ENCODE data around the gene TBC1D7.

Gene TBC1D7

GRCh38 chr6:13268913-13269518, 59.3 kb downstream of the TBC1D7 start:
- DNase-seq (ENCODE audit: low read depth), result no peak

- DNase-seq (ENCODE audit: low read depth), result no peak
These were observed 61.1 kb downstream of the TBC1D7 start for GRCh38 chr6:13267142-13267651.

GRCh38 chr6:13263669-13264068, 64.7 kb downstream of the TBC1D7 start:
- DNase-seq (ENCODE audit: low read depth), result no peak

- no peak for DNase-seq (ENCODE audit: low read depth)
These were observed 65.8 kb downstream of the TBC1D7 start for GRCh38 chr6:13262302-13263230.

GRCh38 chr6:13261464-13261994, 66.8 kb downstream of the TBC1D7 start:
- no peak for DNase-seq (ENCODE audit: low read depth)

DNA sequence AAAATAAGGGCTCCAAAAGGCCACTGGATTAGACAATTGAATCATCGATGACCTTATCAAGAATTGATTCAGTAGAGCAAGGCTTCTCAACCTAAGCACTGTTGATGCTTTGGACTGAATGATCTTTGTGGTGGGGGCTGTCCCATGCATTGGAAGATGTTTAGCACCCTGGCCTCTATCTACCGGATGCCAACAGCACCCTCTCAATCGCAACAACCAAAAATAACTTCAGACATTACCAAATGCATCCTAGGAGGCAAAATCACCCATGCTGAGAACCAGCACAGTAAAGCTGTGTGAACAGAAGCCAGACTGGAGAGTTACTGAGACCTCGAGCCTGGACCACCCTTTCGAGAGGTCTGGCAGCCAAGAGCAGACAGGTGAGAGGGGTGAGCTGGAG, 67.5 kb downstream of the TBC1D7 start:
- DNase-seq (ENCODE audit: low read depth), result no peak

DNA sequence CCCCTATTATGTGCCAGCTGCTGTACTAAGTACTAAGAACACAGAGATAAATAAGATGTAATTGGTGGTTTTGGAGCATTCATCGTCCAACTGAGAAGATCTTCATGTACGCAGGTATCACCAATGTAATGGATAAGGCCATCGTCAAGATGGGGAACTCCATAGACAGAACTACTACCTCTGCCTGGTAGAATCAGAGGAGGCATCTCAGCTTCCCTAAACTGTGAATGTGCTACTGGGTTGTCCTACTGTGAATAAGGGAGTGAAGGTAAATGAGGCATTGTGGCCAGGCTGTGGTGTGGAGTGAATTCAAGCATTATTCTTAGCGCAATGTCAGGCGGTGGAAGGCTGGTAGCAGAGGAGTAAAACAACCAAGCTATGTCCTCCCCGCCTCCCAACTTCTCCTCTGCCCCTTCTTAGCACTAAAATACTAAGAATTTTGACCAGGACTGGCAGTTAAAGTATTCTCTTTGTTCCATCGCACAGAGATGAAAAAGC, 68.2 kb downstream of the TBC1D7 start:
- DNase-seq (ENCODE audit: low read depth), result no peak

DNA sequence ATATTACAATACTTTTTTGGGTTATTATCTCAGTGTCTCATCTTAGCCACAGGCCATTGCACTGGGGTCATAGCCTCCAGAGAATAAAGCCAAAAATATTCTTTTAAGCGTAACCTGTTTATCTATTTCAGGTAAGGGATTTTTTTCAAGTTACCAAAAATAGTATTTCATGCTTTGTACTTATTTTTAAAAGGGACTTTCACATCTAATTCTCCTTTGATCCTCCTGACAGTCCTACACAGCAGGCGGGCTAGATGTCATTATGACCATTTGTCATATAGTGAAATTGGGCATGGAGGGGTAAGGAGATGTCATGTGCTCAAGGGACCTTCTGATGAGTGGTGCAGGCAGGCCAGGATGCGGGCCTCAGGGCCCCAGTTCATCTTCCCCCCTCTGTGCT, 68.9 kb downstream of the TBC1D7 start:
- no peak for DNase-seq (ENCODE audit: low read depth)

GRCh38 chr6:13256266-13257001, 71.9 kb downstream of the TBC1D7 start:
- peak; percentile 63 for DNase-seq (ENCODE audit: low read depth)
